Measurements from ENCODE around the gene UBE2Q2. TPM values are rescaled to one million over a fixed set of nuclear protein-coding genes. Genes with fewer than 3 reads are reported as not detected.

The UBE2Q2 gene
- total and polyA plus RNA-seq, 7 donors: 9.3 to 32.2 (median 15.9) TPM

DNA sequence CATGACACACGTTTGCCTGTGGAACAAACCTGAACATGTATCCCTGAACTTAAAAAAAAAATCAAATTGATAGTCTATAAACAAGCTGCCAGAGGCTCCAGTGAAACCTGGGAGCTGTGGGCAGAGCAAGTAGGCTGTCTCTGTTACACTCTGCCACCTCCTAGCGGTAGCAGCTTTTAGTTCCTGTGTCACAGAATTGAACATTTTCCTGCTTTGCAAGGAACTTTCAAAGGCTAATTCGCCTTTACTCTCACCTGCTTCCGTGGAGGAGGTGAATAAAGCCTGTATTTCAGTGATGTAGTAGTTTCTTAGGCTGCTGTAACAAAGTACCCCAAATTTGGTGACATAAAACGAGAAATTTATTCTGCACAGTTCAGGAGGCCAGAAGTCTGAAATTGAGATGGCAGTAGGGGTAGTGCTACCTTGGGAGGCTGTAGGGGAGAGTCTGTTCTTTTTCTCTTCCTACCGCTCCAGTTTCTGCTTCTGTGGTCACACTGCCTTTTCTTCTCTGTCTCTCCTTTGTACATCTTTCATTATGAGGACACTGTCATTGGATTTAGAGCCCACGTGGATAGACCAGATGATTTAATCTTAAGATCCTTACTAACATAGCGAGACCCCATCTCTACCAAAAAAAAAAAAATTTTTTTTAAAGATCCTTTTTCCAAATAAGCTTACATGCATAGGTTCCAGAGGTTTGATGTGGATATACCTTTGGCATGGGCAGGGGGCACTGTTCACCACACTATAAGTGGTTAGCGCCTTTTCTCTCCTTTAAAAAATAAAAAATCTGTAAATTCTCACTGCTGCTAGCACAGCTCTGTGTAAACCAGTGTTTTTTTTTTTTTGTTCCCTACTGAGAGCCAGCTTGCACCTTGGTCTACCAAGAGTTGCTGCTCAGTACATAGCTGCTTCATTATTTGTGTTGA lies 85.7 kb downstream of the UBE2Q2 start:
- H3K4me3 ChIP-seq: no peak overlapping the region
- no peak for DNase-seq
- 78 to 80% (median 80%) methylated on average over 9 of the region's 9 CpGs for WGBS, 3 donors
- no peaks in the 10 kb centered on the region for H3K27me3 ChIP-seq (ENCODE audit: insufficient read depth in 3 of 3, low read length in 2 of 3)
- H3K27ac ChIP-seq: no peak overlapping the region
- intact Hi-C loops (cut with DNase I): no loop called here
- no peaks in the 10 kb centered on the region for H3K9me3 ChIP-seq
- TF ChIP-seq, protein P1, sequence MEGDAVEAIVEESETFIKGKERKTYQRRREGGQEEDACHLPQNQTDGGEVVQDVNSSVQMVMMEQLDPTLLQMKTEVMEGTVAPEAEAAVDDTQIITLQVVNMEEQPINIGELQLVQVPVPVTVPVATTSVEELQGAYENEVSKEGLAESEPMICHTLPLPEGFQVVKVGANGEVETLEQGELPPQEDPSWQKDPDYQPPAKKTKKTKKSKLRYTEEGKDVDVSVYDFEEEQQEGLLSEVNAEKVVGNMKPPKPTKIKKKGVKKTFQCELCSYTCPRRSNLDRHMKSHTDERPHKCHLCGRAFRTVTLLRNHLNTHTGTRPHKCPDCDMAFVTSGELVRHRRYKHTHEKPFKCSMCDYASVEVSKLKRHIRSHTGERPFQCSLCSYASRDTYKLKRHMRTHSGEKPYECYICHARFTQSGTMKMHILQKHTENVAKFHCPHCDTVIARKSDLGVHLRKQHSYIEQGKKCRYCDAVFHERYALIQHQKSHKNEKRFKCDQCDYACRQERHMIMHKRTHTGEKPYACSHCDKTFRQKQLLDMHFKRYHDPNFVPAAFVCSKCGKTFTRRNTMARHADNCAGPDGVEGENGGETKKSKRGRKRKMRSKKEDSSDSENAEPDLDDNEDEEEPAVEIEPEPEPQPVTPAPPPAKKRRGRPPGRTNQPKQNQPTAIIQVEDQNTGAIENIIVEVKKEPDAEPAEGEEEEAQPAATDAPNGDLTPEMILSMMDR (IDR thresholded peaks at IDR 0.05): no peak
- peaks cover 0 to 31% of the 10 kb centered on the region in 2 donors for H3K36me3 ChIP-seq (ENCODE audit: insufficient read depth in 1 of 2, low read depth in 1 of 2)
- peak in 1 of 4 donors; percentile 14 for ATAC-seq
- H3K4me1 ChIP-seq: peaks cover 20% of the 10 kb centered on the region

DNA sequence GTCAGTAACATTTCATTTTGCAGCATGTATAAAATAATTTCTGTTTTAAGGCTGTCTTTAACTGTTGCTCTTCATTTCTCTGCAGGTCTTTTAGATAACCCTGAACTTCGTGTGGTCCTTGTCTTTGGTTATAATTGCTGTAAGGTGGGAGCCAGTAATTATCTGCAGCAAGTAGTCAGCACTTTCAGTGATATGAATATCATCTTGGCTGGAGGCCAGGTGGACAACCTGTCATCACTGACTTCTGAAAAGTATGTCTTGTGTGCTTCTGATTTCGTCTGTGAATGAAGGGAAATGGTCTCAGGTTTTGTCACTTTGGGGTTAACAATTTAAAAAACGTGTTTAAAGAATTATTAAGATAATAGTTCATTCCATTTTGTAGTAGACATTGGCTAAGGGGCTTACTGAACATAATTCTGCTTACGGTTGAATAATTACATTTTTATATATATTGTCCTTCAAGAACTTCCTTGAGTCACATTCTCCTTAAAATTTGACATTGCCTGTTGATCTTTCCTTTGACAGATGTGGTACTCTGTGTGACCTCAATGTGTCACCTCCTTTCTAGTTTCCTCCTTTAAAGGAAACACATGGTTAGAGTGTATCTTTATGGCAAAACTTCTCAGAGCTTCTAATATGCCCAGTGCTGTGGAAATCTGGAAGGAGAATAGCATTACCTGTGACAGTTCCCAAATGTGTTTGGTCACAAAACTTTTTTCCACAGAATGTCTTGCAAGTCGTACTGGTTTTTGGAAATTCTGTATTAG lies 86.7 kb downstream of the UBE2Q2 start:
- Histone ChIP-seq H3K4me1 (peaks cover 14% of the 10 kb centered on the region), H3K4me3 (no peak overlapping the region), H3K27me3 (ENCODE audit: insufficient read depth in 3 of 3, low read length in 2 of 3) (no peaks in the 10 kb centered on the region), H3K9me3 (no peaks in the 10 kb centered on the region), H3K36me3 (ENCODE audit: insufficient read depth in 1 of 2, low read depth in 1 of 2) (peaks cover 0 to 41% of the 10 kb centered on the region in 2 donors), H3K27ac (no peak overlapping the region)
- WGBS, 3 donors: 49 to 52% (median 51%) methylated on average over 5 of the region's 5 CpGs
- ATAC-seq (peak in 2 of 4 donors; percentile 67 to 77), DNase-seq (no peak)
- intact Hi-C loops (cut with DNase I): loop anchor here in 1 of 2 donors (10.0 kb wide), 1 partner anchor 1545 kb away; no protein-coding TSS in a partner anchor
- TF ChIP-seq, protein P1 (IDR thresholded peaks at IDR 0.05): no peak

DNA sequence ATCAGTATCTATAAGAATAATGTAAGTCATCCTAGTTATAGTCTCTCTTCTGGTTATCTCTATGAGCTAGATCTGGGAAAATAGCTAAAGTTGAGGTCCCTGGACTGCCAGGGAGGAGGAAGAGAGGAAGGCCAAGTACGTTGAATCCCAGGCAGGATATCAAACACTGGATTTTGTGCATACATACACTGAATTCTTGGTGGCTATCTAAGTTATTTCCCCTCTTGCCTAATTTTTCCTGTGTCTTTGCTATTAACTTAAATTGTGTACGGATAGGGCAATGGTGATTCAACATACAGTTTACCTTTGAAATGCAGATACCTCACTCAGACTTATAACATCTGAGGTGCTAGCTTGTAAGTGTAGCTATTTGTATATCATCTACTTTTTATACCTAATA lies 87.6 kb downstream of the UBE2Q2 start:
- TF ChIP-seq, protein P1 (IDR thresholded peaks at IDR 0.05): no peak
- WGBS, 3 donors: 87 to 97% (median 95%) methylated on average over 2 of the region's 2 CpGs
- no peaks in the 10 kb centered on the region for H3K27me3 ChIP-seq (ENCODE audit: insufficient read depth in 3 of 3, low read length in 2 of 3)
- no peaks in the 10 kb centered on the region for H3K9me3 ChIP-seq
- ATAC-seq (no peak), DNase-seq (no peak)
- intact Hi-C loops (cut with DNase I): loop anchor here in 1 of 2 donors (10.0 kb wide), 1 partner anchor 1544 kb away; no protein-coding TSS in a partner anchor
- peaks cover 0 to 43% of the 10 kb centered on the region in 2 donors for H3K36me3 ChIP-seq (ENCODE audit: insufficient read depth in 1 of 2, low read depth in 1 of 2)
- no peak overlapping the region for H3K4me3 ChIP-seq
- no peak overlapping the region for H3K27ac ChIP-seq
- peaks cover 7% of the 10 kb centered on the region for H3K4me1 ChIP-seq

DNA sequence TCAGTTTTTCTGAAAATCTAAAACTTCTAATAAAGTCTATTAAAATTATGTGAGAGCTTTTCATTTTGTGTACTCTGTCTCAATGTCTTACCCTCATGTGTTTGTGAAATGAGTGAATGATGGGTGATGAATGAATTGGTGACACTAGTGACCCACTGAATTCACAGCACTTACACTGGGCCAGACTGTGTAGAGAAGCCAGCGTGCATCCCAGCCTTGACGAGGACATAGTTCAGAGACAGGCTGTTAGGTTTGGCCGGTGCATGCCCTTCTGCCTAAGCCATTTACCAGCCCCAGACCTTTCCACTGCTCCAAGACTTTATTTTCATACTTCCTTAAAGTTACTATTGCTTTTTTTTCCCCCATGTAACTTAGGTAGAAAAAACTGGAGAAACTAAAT lies 99.2 kb downstream of the UBE2Q2 start:
- Histone ChIP-seq H3K4me3 (no peak overlapping the region), H3K36me3 (ENCODE audit: insufficient read depth in 1 of 2, low read depth in 1 of 2) (peaks cover 0 to 10% of the 10 kb centered on the region in 2 donors), H3K9me3 (no peaks in the 10 kb centered on the region), H3K27ac (no peak overlapping the region), H3K27me3 (ENCODE audit: insufficient read depth in 3 of 3, low read length in 2 of 3) (no peaks in the 10 kb centered on the region), H3K4me1 (no peaks in the 10 kb centered on the region)
- WGBS, 3 donors: 61 to 67% (median 65%) methylated on average over 3 of the region's 3 CpGs
- TF ChIP-seq, protein P1 (IDR thresholded peaks at IDR 0.05): no peak
- intact Hi-C loops (cut with DNase I): no loop called here
- no peak for ATAC-seq
- DNase-seq: no peak
